Karpas-422 (cell line): Measurements from ENCODE around the gene HSD3B7. TPM values are rescaled to one million over a fixed set of nuclear protein-coding genes. Genes with fewer than 3 reads are reported as not detected.

Source experiments
- DNase-seq: peaks from one replicate; pipeline ENCODE4 v3.0.0-alpha.2; 2015
- H2AFZ ChIP-seq: fragments of 200-600 bp; sonication (generic); 2 replicates; pipeline ENCODE4 v1.6.1; 2014; ENCODE audit warnings: antibody characterized with exemption, low read length, mixed read lengths
- H3K27ac ChIP-seq: fragments of 200-600 bp; sonication (generic); 2 replicates; pipeline ENCODE4 v1.5.1; 2014; ENCODE audit warnings: mild to moderate bottlenecking, low read length, moderate library complexity
- H3K27me3 ChIP-seq: fragments of 200-600 bp; sonication (generic); 2 replicates; pipeline ENCODE4 v1.6.1; 2014; ENCODE audit warnings: low read length, mixed read lengths
- H3K36me3 ChIP-seq: fragments of 200-600 bp; sonication (generic); 2 replicates; pipeline ENCODE4 v1.6.1; 2014; ENCODE audit warnings: low read length, mixed read lengths; ENCODE audit not compliant: insufficient read depth
- H3K4me1 ChIP-seq: fragments of 200-600 bp; sonication (generic); 2 replicates; pipeline ENCODE4 v1.6.1; 2014; ENCODE audit warnings: mild to moderate bottlenecking, low read length, mixed read lengths
- H3K4me2 ChIP-seq: fragments of 200-600 bp; sonication (generic); 2 replicates; pipeline ENCODE4 v1.6.1; 2014; ENCODE audit warnings: low read length, low read depth, mild to moderate bottlenecking; ENCODE audit not compliant: poor library complexity, severe bottlenecking
- H3K4me3 ChIP-seq: fragments of 200-600 bp; sonication (generic); 2 replicates; pipeline ENCODE4 v1.5.1; 2014; ENCODE audit warnings: mild to moderate bottlenecking, antibody characterized with exemption, low read length, mixed read lengths
- H3K79me2 ChIP-seq: fragments of 200-600 bp; sonication (generic); 2 replicates; pipeline ENCODE4 v1.6.1; 2014; ENCODE audit warnings: mild to moderate bottlenecking, low read length, mixed read lengths
- H3K9ac ChIP-seq: fragments of 200-600 bp; sonication (generic); 2 replicates; pipeline ENCODE4 v1.6.0; 2014; ENCODE audit warnings: low read length
- H3K9me2 ChIP-seq: fragments of 200-600 bp; sonication (generic), shearing (Covaris generic); replicated peaks from 2 replicates; pipeline ENCODE4 v1.6.0; 2014; ENCODE audit warnings: mild to moderate bottlenecking, low read length, moderate library complexity; ENCODE audit not compliant: insufficient read depth
- H3K9me3 ChIP-seq: fragments of 300-700, 200-600 bp; sonication (generic); 2 replicates; pipeline ENCODE4 v1.6.1; 2014; ENCODE audit warnings: low read length, mixed read lengths
- H4K20me1 ChIP-seq: fragments of 200-600 bp; sonication (generic); 2 replicates; pipeline ENCODE4 v1.6.1; 2014; ENCODE audit warnings: mild to moderate bottlenecking, antibody characterized with exemption, low read length, low read depth; ENCODE audit not compliant: insufficient read depth
- total RNA-seq: library from RNA; depleted of rRNA; stranded (reverse); fragments of >200 nt; shearing (Covaris generic); gene quantifications from 2 replicates; pipeline ENCODE4 v1.2.3, GENCODE V29; 2014; ENCODE audit warnings: low replicate concordance

Gene HSD3B7
- total RNA-seq, 1 experiment from 2014 or later: 2.7 TPM

GRCh38 chr16:30953111-30953510 is 31.9 kb upstream of the HSD3B7 start:
- no peaks in the 10 kb centered on the region for H3K9me2 ChIP-seq
- no peaks in the 10 kb centered on the region for H3K9me3 ChIP-seq
- H2AFZ ChIP-seq: no peak overlapping the region
- H4K20me1 ChIP-seq: no peaks in the 10 kb centered on the region
- H3K4me3 ChIP-seq: no peak overlapping the region
- no peaks in the 10 kb centered on the region for H3K36me3 ChIP-seq
- H3K4me2 ChIP-seq: no peak overlapping the region
- no peak overlapping the region for H3K9ac ChIP-seq
- H3K27me3 ChIP-seq: no peaks in the 10 kb centered on the region
- H3K79me2 ChIP-seq: peaks cover 10% of the 10 kb centered on the region
- H3K27ac ChIP-seq: no peak overlapping the region
- no peak for DNase-seq
- H3K4me1 ChIP-seq: peaks cover 40% of the 10 kb centered on the region

DNA sequence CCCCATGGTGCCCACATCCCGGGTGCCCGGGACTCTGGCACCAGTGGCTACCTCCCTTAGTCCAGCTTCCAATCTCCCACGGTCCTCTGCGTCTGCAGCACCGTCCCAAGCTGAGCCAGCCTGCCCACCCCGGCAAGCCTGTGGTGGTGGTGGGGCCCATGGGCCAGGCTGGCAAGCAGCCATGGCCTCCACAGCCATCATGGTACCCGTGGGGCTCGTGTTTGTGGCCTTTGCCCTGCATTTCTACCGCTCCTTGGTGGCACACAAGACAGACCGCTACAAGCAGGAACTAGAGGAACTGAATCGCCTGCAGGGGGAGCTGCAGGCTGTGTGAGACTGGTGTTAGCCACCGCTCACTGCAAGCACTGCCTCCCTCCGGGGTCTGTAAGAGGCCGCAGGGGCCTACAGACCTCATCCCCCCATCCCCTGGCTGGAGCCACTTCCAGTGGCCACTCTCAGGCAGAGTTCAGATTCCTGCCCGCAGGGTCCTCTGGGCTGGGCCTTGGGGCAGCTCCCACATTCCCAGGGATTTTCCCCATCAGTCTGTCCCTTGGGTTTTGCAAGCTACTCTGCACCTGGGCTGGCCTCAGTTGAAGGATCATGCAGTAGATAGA is 31.4 kb upstream of the HSD3B7 start:
- H3K27me3 ChIP-seq: no peaks in the 10 kb centered on the region
- no peak overlapping the region for H2AFZ ChIP-seq
- peaks cover 14% of the 10 kb centered on the region for H3K79me2 ChIP-seq
- H3K9me2 ChIP-seq: no peaks in the 10 kb centered on the region
- DNase-seq: peak; percentile 93
- no peaks in the 10 kb centered on the region for H3K9me3 ChIP-seq
- peaks cover 37% of the 10 kb centered on the region for H3K4me1 ChIP-seq
- peak overlapping the region; percentile 43; the same call in 1 of the 2 replicates for H3K9ac ChIP-seq
- H3K36me3 ChIP-seq: no peaks in the 10 kb centered on the region
- no peak overlapping the region for H3K4me3 ChIP-seq
- peaks cover 3% of the 10 kb centered on the region; the same call in 1 of the 2 replicates for H4K20me1 ChIP-seq
- H3K27ac ChIP-seq: 0 out of 2 replicates have a peak overlapping the region, but pooled peaks have one; percentile 48
- no peak overlapping the region for H3K4me2 ChIP-seq

DNA sequence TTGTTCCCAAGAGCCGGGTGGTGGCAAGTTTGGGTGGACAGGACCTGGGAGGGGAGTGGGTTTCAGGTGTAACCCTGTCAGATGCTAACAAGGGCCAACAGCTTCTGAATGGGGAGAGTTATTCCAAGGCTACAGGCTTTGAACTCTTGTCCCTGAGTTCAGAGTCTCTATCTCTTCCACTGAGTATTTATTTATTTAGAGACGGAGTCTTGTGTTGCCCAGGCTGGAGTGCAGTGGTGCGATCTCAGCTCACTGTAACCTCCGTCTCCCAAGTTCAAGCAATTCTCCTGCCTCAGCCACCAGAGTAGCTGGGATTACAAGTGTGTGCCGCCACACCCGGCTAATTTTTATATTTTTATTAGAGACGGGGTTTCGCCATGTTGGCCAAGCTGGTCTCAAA is 30.0 kb upstream of the HSD3B7 start:
- Histone ChIP-seq H3K36me3 (peaks cover 9% of the 10 kb centered on the region; the same call in 1 of the 2 replicates), H4K20me1 (peaks cover 8% of the 10 kb centered on the region), H2AFZ (no peak overlapping the region), H3K4me2 (no peak overlapping the region), H3K4me1 (peaks cover 40% of the 10 kb centered on the region), H3K9me3 (no peaks in the 10 kb centered on the region), H3K79me2 (peaks cover 18% of the 10 kb centered on the region), H3K27me3 (no peaks in the 10 kb centered on the region), H3K4me3 (no peak overlapping the region), H3K9ac (no peak overlapping the region), H3K9me2 (no peaks in the 10 kb centered on the region), H3K27ac (no peak overlapping the region)
- no peak for DNase-seq

DNA sequence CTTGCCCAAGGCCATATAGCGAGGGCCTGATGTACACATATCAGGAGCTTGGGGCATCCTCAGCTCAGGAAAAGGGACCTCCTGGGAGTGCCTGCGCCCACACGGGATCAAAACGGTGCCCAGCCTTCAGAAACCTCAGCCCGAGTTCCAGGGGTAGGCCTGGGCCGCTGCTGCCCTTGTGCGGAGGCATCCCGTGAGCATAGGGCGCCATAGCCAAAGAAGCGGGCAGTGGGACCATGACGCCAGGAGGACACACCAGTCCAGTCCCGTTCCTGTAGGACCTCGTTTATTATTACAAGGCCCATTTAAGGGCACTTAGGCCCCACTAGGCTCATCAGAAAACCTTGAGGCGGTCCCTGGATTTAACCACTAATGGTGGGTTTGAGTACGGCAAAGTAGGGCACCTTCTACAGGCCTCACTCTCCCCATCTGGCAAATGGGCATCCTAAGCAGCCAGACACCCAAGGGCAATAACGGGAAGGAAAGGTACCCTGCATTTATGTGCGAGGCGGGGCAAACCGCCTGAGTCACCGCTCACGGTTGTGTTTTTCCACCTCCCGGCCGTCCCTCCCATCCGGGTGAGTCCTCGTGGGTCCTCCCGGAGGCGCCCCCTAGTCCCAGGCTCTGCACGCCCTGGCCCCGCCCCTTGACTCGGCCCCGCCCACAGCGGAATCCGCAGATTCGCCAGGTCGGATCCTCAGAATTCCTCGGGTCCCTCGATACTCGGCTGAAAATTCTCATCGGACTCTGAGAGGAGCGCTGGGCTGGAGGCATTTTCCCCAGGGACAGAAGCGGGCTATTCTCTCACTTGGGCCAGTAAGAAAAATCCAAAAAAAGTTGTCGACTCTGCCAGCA is 28.2 kb upstream of the HSD3B7 start:
- Histone ChIP-seq H3K9me3 (no peaks in the 10 kb centered on the region), H3K36me3 (peaks cover 25% of the 10 kb centered on the region; the same call in 1 of the 2 replicates), H4K20me1 (peaks cover 10% of the 10 kb centered on the region), H3K4me3 (peak overlapping the region; percentile 87), H3K9ac (peak overlapping the region; percentile 96), H3K9me2 (no peaks in the 10 kb centered on the region), H3K4me2 (peak overlapping the region; percentile 98), H3K4me1 (peaks cover 33% of the 10 kb centered on the region), H3K27me3 (no peaks in the 10 kb centered on the region), H3K79me2 (peaks cover 23% of the 10 kb centered on the region), H3K27ac (peak overlapping the region; percentile 93), H2AFZ (peak overlapping the region; percentile 98)
- peak; percentile 92 for DNase-seq

DNA sequence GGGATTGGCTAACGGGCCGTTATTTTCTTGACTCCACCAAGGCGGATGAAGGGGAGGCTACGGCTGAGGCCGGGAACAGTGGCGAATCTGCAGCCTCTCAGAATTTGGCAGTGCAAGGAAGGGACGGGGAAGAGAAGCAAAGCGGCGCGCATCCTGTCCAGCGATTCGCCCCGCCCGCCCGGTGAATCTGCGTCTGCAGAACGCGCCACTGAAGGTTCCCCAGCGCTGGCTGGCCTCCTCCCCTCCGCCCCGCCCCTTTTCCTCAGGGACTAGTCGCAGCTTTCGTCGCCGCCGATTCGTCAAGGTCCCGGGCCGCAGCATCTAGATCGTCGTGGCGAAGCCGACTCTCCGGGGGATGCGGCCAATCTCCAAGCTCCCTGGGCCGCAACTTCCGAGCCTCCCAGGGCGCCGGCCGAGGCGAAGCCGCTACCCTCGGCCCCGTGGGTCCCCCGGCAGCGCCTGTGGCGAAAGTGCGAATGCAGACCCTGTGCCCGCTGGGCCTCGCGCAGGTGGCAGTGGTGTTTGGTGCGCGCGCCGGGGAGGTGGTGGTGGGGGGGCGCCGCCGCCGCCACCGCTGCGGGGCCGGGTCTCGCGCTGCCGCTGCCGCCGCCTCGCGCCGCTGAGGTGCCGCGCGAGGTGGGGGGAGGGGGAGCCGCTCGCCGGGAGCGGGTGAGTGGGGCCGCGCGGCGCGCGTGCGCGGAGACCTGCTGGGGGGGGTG is 27.4 kb upstream of the HSD3B7 start, which contains the start of gene SETD1A:
SETD1A (plus strand) TSS at position 299 of the 719 bp plus-strand sequence. CDS start 978 bp downstream, outside the sequence.
- Histone ChIP-seq H2AFZ (peak within 1 kb of the TSS; percentile 98), H3K4me3 (peak within 1 kb of the TSS; percentile 87), H3K4me1 (peaks cover 33% of the 10 kb centered on the region), H3K4me2 (peak within 1 kb of the TSS; percentile 98), H4K20me1 (peaks cover 10% of the 10 kb centered on the region), H3K27me3 (no peaks in the 10 kb centered on the region), H3K9ac (peak within 1 kb of the TSS; percentile 96), H3K9me2 (no peaks in the 10 kb centered on the region), H3K27ac (peak within 1 kb of the TSS; percentile 93), H3K79me2 (peaks cover 23% of the 10 kb centered on the region), H3K36me3 (peaks cover 29% of the 10 kb centered on the region), H3K9me3 (no peaks in the 10 kb centered on the region)
- peak; percentile 98 for DNase-seq

GRCh38 chr16:30958175-30959079 is 26.6 kb upstream of the HSD3B7 start:
- peaks cover 35% of the 10 kb centered on the region for H3K36me3 ChIP-seq
- H3K4me1 ChIP-seq: peaks cover 31% of the 10 kb centered on the region
- H3K9me2 ChIP-seq: no peaks in the 10 kb centered on the region
- H3K9me3 ChIP-seq: no peaks in the 10 kb centered on the region
- H3K27me3 ChIP-seq: no peaks in the 10 kb centered on the region
- H3K4me3 ChIP-seq: peak overlapping the region; percentile 87
- H4K20me1 ChIP-seq: peaks cover 10% of the 10 kb centered on the region
- peaks cover 26% of the 10 kb centered on the region for H3K79me2 ChIP-seq
- H2AFZ ChIP-seq: no peak overlapping the region
- peak overlapping the region; percentile 77 for H3K4me2 ChIP-seq
- peak; percentile 80 for DNase-seq
- no peak overlapping the region; the same call in 1 of the 2 replicates for H3K27ac ChIP-seq
- peak overlapping the region; percentile 96 for H3K9ac ChIP-seq

GRCh38 chr16:30961384-30961783 is 23.6 kb upstream of the HSD3B7 start:
- Histone ChIP-seq H3K27me3 (no peaks in the 10 kb centered on the region), H3K4me3 (no peak overlapping the region), H4K20me1 (peaks cover 10% of the 10 kb centered on the region), H3K9me2 (no peaks in the 10 kb centered on the region), H3K36me3 (peaks cover 51% of the 10 kb centered on the region), H3K27ac (no peak overlapping the region), H3K4me2 (no peak overlapping the region), H2AFZ (no peak overlapping the region), H3K4me1 (peaks cover 22% of the 10 kb centered on the region), H3K9me3 (no peaks in the 10 kb centered on the region), H3K9ac (no peak overlapping the region), H3K79me2 (peaks cover 26% of the 10 kb centered on the region)
- DNase-seq: no peak
